22Rv1 (cell line): ENCODE data around the gene TLR10.
"Not testable (repeated sequence)": the region's sequence is repeated elsewhere in the genome, so short reads cannot be mapped to it uniquely, and the experiment has no call there.

Experiments used
- ZFX ChIP-seq: fragments of 450-650 bp; IDR thresholded peaks from 2 replicates; pipeline ENCODE4 v1.6.1; 2017; ENCODE audit warnings: antibody characterized with exemption, borderline replicate concordance
- TF ChIP-seq, protein P1 (sequence below): fragments of 450-650 bp; IDR thresholded peaks from 2 replicates; pipeline ENCODE4 v1.5.1; 2017; ENCODE audit warnings: mild to moderate bottlenecking

- TF ChIP-seq, protein P1, sequence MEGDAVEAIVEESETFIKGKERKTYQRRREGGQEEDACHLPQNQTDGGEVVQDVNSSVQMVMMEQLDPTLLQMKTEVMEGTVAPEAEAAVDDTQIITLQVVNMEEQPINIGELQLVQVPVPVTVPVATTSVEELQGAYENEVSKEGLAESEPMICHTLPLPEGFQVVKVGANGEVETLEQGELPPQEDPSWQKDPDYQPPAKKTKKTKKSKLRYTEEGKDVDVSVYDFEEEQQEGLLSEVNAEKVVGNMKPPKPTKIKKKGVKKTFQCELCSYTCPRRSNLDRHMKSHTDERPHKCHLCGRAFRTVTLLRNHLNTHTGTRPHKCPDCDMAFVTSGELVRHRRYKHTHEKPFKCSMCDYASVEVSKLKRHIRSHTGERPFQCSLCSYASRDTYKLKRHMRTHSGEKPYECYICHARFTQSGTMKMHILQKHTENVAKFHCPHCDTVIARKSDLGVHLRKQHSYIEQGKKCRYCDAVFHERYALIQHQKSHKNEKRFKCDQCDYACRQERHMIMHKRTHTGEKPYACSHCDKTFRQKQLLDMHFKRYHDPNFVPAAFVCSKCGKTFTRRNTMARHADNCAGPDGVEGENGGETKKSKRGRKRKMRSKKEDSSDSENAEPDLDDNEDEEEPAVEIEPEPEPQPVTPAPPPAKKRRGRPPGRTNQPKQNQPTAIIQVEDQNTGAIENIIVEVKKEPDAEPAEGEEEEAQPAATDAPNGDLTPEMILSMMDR, result not testable (repeated sequence)
- not testable (repeated sequence) for TF ChIP-seq ZFX
These were observed 23.5 kb upstream of the TLR10 start for GRCh38 chr4:38806251-38806650.
